Thyroid gland (tissue), 4 donors: ENCODE measurements around the gene NME7.

Experiments
- CTCF ChIP-seq, 6 experiments: fragments of 200-600 bp in 3 of 6; fragments of 450-650 bp in 3 of 6; sonication (generic) in 3 of 6; IDR thresholded peaks; one replicate each; pipeline ENCODE4 v1.5.1; 2016 to 2019; ENCODE audit warnings: antibody characterized with exemption in 6 of 6, mild to moderate bottlenecking in 2 of 6, inconsistent platforms in 1 of 6, moderate library complexity in 1 of 6
- POLR2A ChIP-seq, 2 donors: fragments of 450-650 bp; IDR thresholded peaks; one replicate each; pipeline ENCODE4 v1.6.1; 2017; ENCODE audit warnings: antibody characterized with exemption in 2 of 2, mild to moderate bottlenecking in 2 of 2, moderate library complexity in 1 of 2

DNA sequence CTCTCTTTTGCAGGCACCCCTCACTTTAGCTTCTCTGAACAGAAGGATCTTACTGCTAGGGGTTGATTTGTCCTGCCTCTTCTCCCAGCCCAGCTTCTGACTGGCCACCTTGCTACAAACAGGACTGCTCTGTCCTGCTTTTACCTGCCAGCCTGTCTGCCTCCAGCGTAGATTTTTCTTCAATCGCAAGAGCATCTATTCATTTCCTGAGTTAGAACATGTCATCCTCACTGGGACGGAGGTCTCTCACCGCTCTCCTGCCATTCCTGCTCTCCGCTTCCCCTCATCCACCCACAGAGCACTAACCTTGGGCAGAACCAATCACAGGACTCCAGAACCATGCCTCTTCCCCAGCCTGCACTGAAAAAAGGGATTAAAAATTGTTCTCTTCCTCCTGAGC, 264.6 kb downstream of the NME7 start:
- no peak for TF ChIP-seq CTCF (IDR thresholded peaks at IDR 0.05)
- no peak for TF ChIP-seq POLR2A (IDR thresholded peaks at IDR 0.05)
